Measurements from ENCODE around the gene LRBA. TPM values are rescaled to one million over a fixed set of nuclear protein-coding genes. Genes with fewer than 3 reads are reported as not detected.
"Not testable (repeated sequence)": the region's sequence is repeated elsewhere in the genome, so short reads cannot be mapped to it uniquely, and the experiment has no call there.

The LRBA gene
- total RNA-seq, 6 experiments from 2014 or later = 13.6 to 17.6 (median 15.0) TPM

DNA sequence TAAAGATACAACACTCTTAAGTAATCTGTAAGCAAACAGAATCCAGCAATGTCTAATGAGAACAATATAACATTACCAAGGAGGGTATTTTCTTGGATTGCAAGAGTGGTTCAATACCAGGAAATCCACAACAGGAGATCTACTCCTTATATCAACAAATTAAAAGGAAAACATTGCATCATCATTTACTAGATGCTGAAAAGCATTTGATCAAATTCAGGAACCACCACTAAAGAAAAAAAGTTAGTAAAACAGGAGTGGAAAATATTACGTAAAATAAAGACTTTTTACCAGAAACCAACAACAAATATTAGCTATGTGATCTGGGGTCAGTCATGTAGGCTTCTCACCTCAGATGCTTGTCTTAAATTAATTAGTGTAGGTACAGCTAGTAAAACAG lies 499.9 kb downstream of the LRBA start:
- Mint-ChIP-seq H3K27ac (no peak overlapping the region), H3K4me3 (no peak overlapping the region), H3K4me1 (ENCODE audit: low read depth) (peaks cover 30% of the 10 kb centered on the region), H3K9me3 (no peaks in the 10 kb centered on the region), H3K27me3 (ENCODE audit: insufficient read depth) (no peaks in the 10 kb centered on the region), H3K36me3 (ENCODE audit: low read depth) (no peaks in the 10 kb centered on the region)
- TF ChIP-seq, protein P1, sequence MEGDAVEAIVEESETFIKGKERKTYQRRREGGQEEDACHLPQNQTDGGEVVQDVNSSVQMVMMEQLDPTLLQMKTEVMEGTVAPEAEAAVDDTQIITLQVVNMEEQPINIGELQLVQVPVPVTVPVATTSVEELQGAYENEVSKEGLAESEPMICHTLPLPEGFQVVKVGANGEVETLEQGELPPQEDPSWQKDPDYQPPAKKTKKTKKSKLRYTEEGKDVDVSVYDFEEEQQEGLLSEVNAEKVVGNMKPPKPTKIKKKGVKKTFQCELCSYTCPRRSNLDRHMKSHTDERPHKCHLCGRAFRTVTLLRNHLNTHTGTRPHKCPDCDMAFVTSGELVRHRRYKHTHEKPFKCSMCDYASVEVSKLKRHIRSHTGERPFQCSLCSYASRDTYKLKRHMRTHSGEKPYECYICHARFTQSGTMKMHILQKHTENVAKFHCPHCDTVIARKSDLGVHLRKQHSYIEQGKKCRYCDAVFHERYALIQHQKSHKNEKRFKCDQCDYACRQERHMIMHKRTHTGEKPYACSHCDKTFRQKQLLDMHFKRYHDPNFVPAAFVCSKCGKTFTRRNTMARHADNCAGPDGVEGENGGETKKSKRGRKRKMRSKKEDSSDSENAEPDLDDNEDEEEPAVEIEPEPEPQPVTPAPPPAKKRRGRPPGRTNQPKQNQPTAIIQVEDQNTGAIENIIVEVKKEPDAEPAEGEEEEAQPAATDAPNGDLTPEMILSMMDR (IDR thresholded peaks at IDR 0.05) = no peak
- DNase-seq = no peak

DNA sequence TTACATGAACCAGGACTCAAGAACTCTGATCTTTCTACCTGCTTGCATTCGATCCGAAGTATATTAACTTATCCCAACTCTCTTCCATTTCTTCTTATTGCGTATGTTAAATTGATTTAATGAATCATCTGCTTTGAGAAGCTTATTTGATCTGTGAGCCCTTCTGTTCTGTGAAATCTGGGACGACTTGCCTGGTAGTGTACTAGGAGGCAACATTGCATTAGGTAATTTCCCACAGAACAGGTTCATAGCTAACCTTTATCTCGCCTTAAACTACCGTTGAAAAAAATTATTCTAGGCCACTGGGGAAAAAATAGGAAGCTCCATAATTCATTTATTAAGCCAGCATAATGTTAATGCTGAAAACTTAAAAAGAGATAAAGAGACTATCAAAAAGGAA lies 500.4 kb downstream of the LRBA start:
- no peak overlapping the region for H3K27ac Mint-ChIP-seq
- no peak overlapping the region for H3K4me3 Mint-ChIP-seq
- DNase-seq = no peak
- H3K9me3 Mint-ChIP-seq = no peaks in the 10 kb centered on the region
- peaks cover 35% of the 10 kb centered on the region for H3K4me1 Mint-ChIP-seq (ENCODE audit: low read depth)
- TF ChIP-seq, protein P1 (IDR thresholded peaks at IDR 0.05) = no peak
- H3K27me3 Mint-ChIP-seq (ENCODE audit: insufficient read depth) = no peaks in the 10 kb centered on the region
- no peaks in the 10 kb centered on the region for H3K36me3 Mint-ChIP-seq (ENCODE audit: low read depth)

DNA sequence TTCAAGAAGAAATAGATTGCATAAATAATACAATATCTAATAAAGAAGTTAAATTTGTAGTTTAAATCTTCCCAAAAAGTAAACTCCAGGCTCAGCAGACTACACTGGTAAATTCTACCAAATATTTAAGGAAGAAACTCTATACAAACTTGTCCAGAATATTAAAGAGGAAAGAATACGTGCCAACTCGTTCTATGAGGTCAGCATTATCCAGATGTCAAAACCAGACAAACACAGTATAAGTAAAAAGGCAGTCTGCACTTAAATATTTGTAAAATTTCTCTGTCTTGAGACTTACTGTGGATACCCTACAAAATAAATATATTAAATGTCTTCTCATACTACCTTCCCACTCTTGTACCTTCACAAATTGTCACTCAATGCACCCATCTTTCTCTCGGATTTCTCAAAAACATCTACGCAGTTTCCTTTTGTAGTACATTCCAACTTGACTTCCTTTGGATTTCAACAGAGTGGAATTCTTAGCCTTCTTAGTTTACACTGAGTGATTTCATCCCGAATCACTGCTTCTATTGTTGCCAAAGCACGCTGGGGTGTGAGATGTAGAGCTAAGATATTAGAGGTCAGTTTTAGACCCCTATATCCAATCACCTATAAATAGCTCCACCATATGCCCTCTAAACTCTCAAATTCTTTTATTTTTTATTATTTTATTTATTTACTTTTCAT lies 504.8 kb downstream of the LRBA start:
- no peaks in the 10 kb centered on the region for H3K9me3 Mint-ChIP-seq
- H3K4me3 Mint-ChIP-seq = peak overlapping the region; percentile 83
- TF ChIP-seq, protein P1 (IDR thresholded peaks at IDR 0.05) = no peak
- H3K36me3 Mint-ChIP-seq (ENCODE audit: low read depth) = 0 out of 2 replicates have a peak, but pooled peaks cover 6% of the 10 kb centered on the region
- 0 out of 2 replicates have a peak, but pooled peaks cover 1% of the 10 kb centered on the region for H3K27me3 Mint-ChIP-seq (ENCODE audit: insufficient read depth)
- peak; percentile 62 for DNase-seq
- H3K4me1 Mint-ChIP-seq (ENCODE audit: low read depth) = peaks cover 29% of the 10 kb centered on the region
- H3K27ac Mint-ChIP-seq = peak overlapping the region; percentile 90

DNA sequence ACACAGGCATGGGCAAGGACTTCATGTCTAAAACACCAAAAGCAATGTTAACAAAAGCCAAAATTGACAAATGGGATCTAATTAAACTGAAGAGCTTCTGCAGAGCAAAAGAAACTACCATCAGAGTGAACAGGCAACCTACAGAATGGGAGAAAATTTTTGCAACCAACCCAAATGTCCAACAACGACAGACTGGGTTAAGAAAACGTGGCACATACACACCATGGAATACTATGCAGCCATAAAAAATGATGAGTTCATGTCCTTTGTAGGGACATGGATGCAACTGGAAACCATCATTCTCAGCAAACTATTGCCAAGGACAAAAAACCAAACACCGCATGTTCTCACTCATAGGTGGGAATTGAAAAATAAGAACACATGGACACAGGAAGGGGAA lies 507.4 kb downstream of the LRBA start:
- H3K27me3 Mint-ChIP-seq (ENCODE audit: insufficient read depth); H3K9me3 Mint-ChIP-seq; H3K27ac Mint-ChIP-seq; H3K4me3 Mint-ChIP-seq; DNase-seq: not testable (repeated sequence)
- Mint-ChIP-seq H3K36me3 (ENCODE audit: low read depth) (peaks cover 16% of the 10 kb centered on the region), H3K4me1 (ENCODE audit: low read depth) (peaks cover 30% of the 10 kb centered on the region)

DNA sequence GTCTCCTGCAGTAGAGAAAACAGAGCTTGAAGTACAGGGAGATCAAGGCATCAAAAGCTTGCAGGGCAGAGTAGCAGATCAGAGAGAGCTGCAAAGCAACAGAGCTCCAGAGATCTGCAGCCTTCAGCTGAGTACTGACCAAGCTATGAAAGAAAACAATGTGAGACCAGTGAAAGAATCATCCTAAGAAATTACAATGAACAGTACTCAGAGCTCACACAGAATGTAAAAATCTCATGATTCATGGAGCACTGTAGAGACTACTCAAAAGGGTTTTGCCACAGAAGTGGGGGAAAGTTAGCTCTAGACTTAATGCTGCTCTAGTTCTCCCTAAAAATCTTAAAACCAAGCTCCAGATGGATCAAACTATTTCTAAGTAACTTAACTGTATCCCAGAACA lies 513.1 kb downstream of the LRBA start:
- no peak overlapping the region; the same call in 1 of the 2 replicates for H3K4me3 Mint-ChIP-seq
- TF ChIP-seq, protein P1 (IDR thresholded peaks at IDR 0.05) = no peak
- peaks cover 5% of the 10 kb centered on the region for H3K9me3 Mint-ChIP-seq
- H3K36me3 Mint-ChIP-seq (ENCODE audit: low read depth) = peaks cover 22% of the 10 kb centered on the region
- DNase-seq = peak; percentile 40
- peaks cover 21% of the 10 kb centered on the region for H3K4me1 Mint-ChIP-seq (ENCODE audit: low read depth)
- H3K27me3 Mint-ChIP-seq (ENCODE audit: insufficient read depth) = no peaks in the 10 kb centered on the region
- H3K27ac Mint-ChIP-seq = peak overlapping the region; percentile 74

DNA sequence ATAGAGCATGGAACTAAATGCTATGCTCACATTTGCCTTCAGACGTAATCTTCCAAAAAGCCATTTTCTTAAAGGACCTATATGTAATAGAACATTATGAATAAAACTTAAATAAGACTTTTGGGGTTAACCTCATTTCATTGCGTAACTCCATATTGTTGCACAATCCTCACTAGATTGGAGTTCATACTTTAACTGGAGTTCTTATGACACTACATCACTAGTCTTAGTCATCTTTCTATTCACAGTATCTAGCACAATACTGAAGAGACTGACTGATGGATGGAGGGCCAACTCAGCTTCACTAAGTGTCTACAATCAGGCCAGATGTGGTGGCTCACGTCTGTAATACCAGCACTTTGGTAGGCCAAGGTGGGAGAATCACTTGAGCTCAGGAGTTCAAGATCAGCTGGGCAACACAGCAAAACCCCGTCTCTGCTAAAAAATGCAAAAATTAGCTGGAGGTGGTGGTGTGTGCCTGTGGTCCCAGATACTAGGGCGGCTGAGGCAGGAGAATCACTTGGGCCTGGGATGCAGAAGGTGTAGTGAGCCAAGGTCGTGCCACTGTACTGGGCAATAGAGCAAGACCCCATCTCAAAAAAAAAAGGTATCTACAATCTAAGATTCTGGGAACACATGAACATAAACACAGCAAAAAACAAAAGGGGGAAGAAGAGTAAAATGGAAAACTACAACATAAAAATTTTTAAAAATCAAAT lies 513.9 kb downstream of the LRBA start:
- peak; percentile 82 for DNase-seq
- H3K27me3 Mint-ChIP-seq (ENCODE audit: insufficient read depth) = no peaks in the 10 kb centered on the region
- H3K27ac Mint-ChIP-seq = peak overlapping the region; percentile 74
- peak overlapping the region; percentile 69 for H3K4me3 Mint-ChIP-seq
- TF ChIP-seq, protein P1 (IDR thresholded peaks at IDR 0.05) = no peak
- peaks cover 5% of the 10 kb centered on the region for H3K9me3 Mint-ChIP-seq
- peaks cover 21% of the 10 kb centered on the region for H3K4me1 Mint-ChIP-seq (ENCODE audit: low read depth)
- H3K36me3 Mint-ChIP-seq (ENCODE audit: low read depth) = peaks cover 22% of the 10 kb centered on the region

Measured in HFFc6 (cell line).